Esophagus muscularis mucosa (tissue), 4 donors: ENCODE results near the gene WNT10A. TPM values are rescaled to one million over a fixed set of nuclear protein-coding genes. Genes with fewer than 3 reads are reported as not detected.

Experiments
- DNase-seq: peaks from one replicate; pipeline ENCODE4 v3.0.0-alpha.2; 2017; ENCODE audit errors: extremely low spot score
- H3K27ac ChIP-seq, 4 donors: fragments of 200-600 bp; sonication (generic); replicated peaks in 1 of 4; 1 replicate in 3 of 4; 2 replicates in 1 of 4; pipeline ENCODE4 v1.5.1; 2016 to 2019; ENCODE audit warnings: mild to moderate bottlenecking in 1 of 4
- H3K27me3 ChIP-seq, 4 donors: fragments of 200-600 bp; sonication (generic); one replicate each; pipeline versions ENCODE4 v1.5.1 to v1.6.0; 2016 to 2019
- H3K36me3 ChIP-seq, 4 donors: fragments of 200-600 bp; sonication (generic); one replicate each; pipeline ENCODE4 v1.5.1; 2016 to 2019
- H3K4me1 ChIP-seq, 4 donors: fragments of 200-600 bp; sonication (generic); one replicate each; pipeline ENCODE4 v1.5.1; 2016 to 2019
- H3K4me3 ChIP-seq, 4 donors: fragments of 200-600 bp; sonication (generic); 1 replicate in 2 of 4; 2 replicates in 2 of 4; pipeline ENCODE4 v1.5.1; 2016 to 2019; ENCODE audit warnings: mild to moderate bottlenecking in 4 of 4, moderate library complexity in 1 of 4
- H3K9me3 ChIP-seq, 4 donors: fragments of 200-600 bp; sonication (generic); 1 replicate in 3 of 4; 2 replicates in 1 of 4; pipeline ENCODE4 v1.5.1; 2016 to 2019
- CTCF ChIP-seq, 3 experiments: fragments of 200-600 bp in 2 of 3; fragments of 450-650 bp in 1 of 3; sonication (generic) in 2 of 3; IDR thresholded peaks; one replicate each; pipeline ENCODE4 v1.5.1; 2017 to 2019; ENCODE audit warnings: antibody characterized with exemption in 3 of 3, mild to moderate bottlenecking in 2 of 3, moderate library complexity in 1 of 3
- EP300 ChIP-seq: sonication (generic); formaldehyde crosslinking; IDR thresholded peaks from one replicate; pipeline ENCODE4 v1.6.1; 2017; ENCODE audit warnings: antibody characterized with exemption
- POLR2A ChIP-seq: fragments of 450-650 bp; IDR thresholded peaks from one replicate; pipeline ENCODE4 v1.6.1; 2017; ENCODE audit warnings: antibody characterized with exemption, moderate library complexity, mild to moderate bottlenecking, low read depth
- POLR2AphosphoS5 ChIP-seq, 2 donors: sonication (generic); formaldehyde crosslinking; IDR thresholded peaks; one replicate each; pipeline ENCODE4 v1.6.1; 2017; ENCODE audit warnings: antibody characterized with exemption in 2 of 2
- WGBS: methylation state at CpG from one replicate; pipeline ENCODE4 v1.1.5; 2018; 5-methylcytosine and 5-hydroxymethylcytosine counted together
- intact Hi-C: fragments of 100-400 bp; cut with DNase I; formaldehyde crosslinking; loops from one replicate; pipeline ENCODE4 v1.15.1; 2023
- total RNA-seq, 4 donors: library from RNA; depleted of rRNA; stranded (reverse); fragments of >200 nt; gene quantifications; one replicate each; pipeline versions ENCODE4 v1.1.0 to v1.2.1, GENCODE V29; 2016

The WNT10A gene
- total RNA-seq, 4 donors from 2014 or later, result 0.17 TPM; not detected in 3

- TF ChIP-seq POLR2AphosphoS5 (IDR thresholded peaks at IDR 0.05) (no peak), EP300 (no peak), POLR2A (no peak), CTCF (IDR thresholded peaks at IDR 0.05) (no peak)
- no peak overlapping the region for H3K4me3 ChIP-seq
- H3K36me3 ChIP-seq, result no peaks in the 10 kb centered on the region
- WGBS, result 73% methylated on average over 3 of the region's 3 CpGs
- H3K27ac ChIP-seq, result no peak overlapping the region
- no peaks in the 10 kb centered on the region for H3K9me3 ChIP-seq
- no peak for DNase-seq
- intact Hi-C loops, result no loop called here
- peaks cover 3 to 91% (median 62%) of the 10 kb centered on the region in 4 donors for H3K27me3 ChIP-seq
- H3K4me1 ChIP-seq, result peaks cover 27 to 43% (median 42%) of the 10 kb centered on the region in 4 donors
Observed at GRCh38 chr2:218895326-218895725, 14.7 kb downstream of the WNT10A start.

DNA sequence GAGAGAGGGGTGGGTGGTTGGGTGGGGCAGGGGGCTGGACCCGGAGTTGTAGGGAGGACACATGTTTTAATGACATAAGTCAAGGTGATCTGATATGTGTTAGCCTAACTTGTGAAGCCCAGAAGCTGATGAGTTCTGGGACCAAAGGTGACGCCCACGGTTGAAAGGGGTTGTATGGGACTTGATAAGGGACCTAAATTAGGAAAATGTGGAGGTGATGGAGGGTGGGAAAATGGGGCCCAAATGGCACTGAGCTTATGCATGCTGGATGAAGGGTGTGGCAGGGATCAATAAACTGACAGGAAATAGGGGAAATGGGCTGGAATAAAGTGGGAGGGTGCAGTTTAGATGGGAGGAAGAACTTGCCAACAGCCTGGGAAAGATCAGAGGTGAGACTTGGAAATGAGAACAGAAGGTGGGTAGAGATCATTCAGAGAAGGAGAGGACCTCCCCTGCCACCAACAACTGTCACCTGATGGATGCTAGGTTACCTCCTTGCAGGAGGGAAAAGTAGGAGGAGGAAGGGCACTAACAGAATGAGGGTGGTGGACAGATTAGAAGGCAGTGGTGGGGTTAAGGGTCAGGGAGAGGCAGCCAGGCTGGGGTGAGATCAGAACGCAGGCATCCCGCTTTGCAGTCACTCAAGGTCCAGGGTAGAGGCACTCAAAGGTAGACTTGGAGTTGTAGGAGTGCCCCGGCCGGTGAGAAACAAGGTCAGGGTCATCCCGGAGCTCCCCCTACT lies 15.3 kb downstream of the WNT10A start:
- intact Hi-C loops, result no loop called here
- no peaks in the 10 kb centered on the region for H3K36me3 ChIP-seq
- DNase-seq, result no peak
- no peak for TF ChIP-seq CTCF (IDR thresholded peaks at IDR 0.05)
- no peak for TF ChIP-seq POLR2A
- TF ChIP-seq EP300, result no peak
- TF ChIP-seq POLR2AphosphoS5 (IDR thresholded peaks at IDR 0.05), result no peak
- H3K4me3 ChIP-seq, result no peak overlapping the region
- 41% methylated on average over 7 of the region's 8 CpGs for WGBS
- H3K27ac ChIP-seq, result no peak overlapping the region
- H3K27me3 ChIP-seq, result peaks cover 3 to 97% (median 65%) of the 10 kb centered on the region in 4 donors
- H3K4me1 ChIP-seq, result peaks cover 27 to 43% (median 42%) of the 10 kb centered on the region in 4 donors
- H3K9me3 ChIP-seq, result no peaks in the 10 kb centered on the region

DNA sequence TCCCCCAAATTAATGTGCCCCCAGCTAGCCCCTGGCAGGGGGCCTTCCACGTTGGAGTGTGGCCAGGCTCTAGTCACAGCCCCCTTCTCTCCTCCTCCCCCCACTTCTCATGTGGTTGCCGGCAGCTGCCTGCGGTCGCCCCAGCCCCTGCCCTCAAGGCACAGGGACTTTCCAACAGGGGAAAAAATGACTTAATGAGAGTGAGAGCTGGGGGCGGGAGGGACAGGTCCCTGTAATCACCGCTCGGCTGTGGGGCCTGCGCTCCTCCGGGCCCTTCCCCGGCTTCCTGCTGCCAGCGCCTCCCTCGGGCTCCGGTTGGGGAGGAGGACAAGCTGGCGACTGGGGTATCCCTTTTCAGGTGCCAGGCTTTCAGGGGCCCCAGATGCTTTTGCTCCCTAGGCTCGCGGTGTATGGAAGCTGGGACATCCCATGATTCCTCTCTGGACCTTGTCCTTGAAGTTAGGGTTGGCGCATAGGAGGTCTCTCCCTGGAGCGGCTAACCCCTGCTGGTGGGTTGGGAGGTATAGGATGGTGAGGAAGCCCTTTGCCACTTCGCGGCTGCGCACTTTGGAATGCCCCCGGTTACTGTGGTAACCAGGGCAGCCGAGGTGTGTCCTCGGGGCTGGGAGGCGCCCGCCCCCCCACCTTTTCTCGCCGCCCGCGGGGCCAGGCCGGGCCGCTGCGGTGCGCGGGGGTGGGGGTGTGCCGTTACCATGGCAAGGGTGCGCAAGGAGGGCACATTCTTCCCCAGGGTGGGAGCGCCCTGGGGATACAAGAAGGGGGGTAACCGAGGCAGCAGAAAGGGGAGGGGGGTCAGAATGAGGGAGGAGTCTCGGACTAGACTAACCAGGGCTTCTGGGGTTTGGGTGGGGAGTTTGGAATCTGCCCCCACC lies 16.1 kb downstream of the WNT10A start:
- WGBS, result 3% methylated on average over 11 of the region's 40 CpGs

More for the DNA sequence above, 16.1 kb downstream of the WNT10A start:
- Histone ChIP-seq H3K27ac (no peak overlapping the region), H3K36me3 (no peaks in the 10 kb centered on the region), H3K4me1 (peaks cover 27 to 43% (median 42%) of the 10 kb centered on the region in 4 donors), H3K27me3 (peaks cover 3 to 100% (median 67%) of the 10 kb centered on the region in 4 donors), H3K4me3 (peak overlapping the region in 3 of 4 donors; percentile 7 to 27 (median 14)), H3K9me3 (no peaks in the 10 kb centered on the region)
- intact Hi-C loops, result no loop called here
- no peak for DNase-seq
- no peak for TF ChIP-seq POLR2AphosphoS5 (IDR thresholded peaks at IDR 0.05)
- TF ChIP-seq CTCF (IDR thresholded peaks at IDR 0.05), result no peak
- no peak for TF ChIP-seq POLR2A
- no peak for TF ChIP-seq EP300
